GM12878 (cell line): Measurements from ENCODE around the gene PPAN. TPM values are rescaled to one million over a fixed set of nuclear protein-coding genes. Genes with fewer than 3 reads are reported as not detected.

ENCODE experiments used
- BACH1 ChIP-seq: fragments of 450-650 bp; IDR thresholded peaks from 2 replicates; pipeline ENCODE4 v1.6.1; 2017; ENCODE audit warnings: mild to moderate bottlenecking, borderline replicate concordance
- CBX5 ChIP-seq: sonication (generic); IDR thresholded peaks from 2 replicates; pipeline ENCODE4 v1.6.1; 2016; ENCODE audit warnings: low read depth, moderate library complexity, mild to moderate bottlenecking, inconsistent platforms
- IKZF1 ChIP-seq: fragments of 450-650 bp; conservative IDR thresholded peaks from 2 replicates; pipeline ENCODE4 v1.6.1; 2017; ENCODE audit warnings: antibody characterized with exemption, mild to moderate bottlenecking
- SP1 ChIP-seq: IDR thresholded peaks from one replicate; pipeline ENCODE4 v1.6.1; 2011; ENCODE audit warnings: low read depth, low read length
- TARDBP ChIP-seq: IDR thresholded peaks from 2 replicates; pipeline ENCODE4 v1.6.1; 2016; ENCODE audit warnings: borderline replicate concordance
- ZNF687 ChIP-seq: fragments of 450-650 bp; IDR thresholded peaks from 2 replicates; pipeline ENCODE4 v1.6.1; 2017; ENCODE audit warnings: mild to moderate bottlenecking, moderate library complexity
- ZSCAN29 ChIP-seq: fragments of 450-650 bp; IDR thresholded peaks from 2 replicates; pipeline ENCODE4 v1.6.1; 2017; ENCODE audit warnings: mild to moderate bottlenecking, moderate library complexity
- polyA plus RNA-seq, 11 experiments: library from polyadenylated mRNA; depleted of rRNA in 4 of 11; unstranded in 6 of 11; stranded (reverse) in 5 of 11; fragments of >200 nt; fragmentation: Nextera tagmentation in 4 of 11; fragmentation: Illumina TruSeq in 1 of 11; extraction: Ambion mirVana in 4 of 11; extraction: Trizol in 1 of 11; gene quantifications; 1 replicate in 1 of 11; 2 replicates in 10 of 11; pipeline versions ENCODE4 v1.2.1 to v1.2.3, GENCODE V29; 2011 to 2016; ENCODE audit warnings: inconsistent platforms in 2 of 11, missing spikeins in 2 of 11, low read depth in 1 of 11
- total RNA-seq, 4 experiments: library from RNA; depleted of rRNA in 3 of 4; stranded (reverse); fragments of >200 nt in 3 of 4; fragmentation: Illumina TruSeq in 1 of 4; extraction: Trizol in 1 of 4; gene quantifications; 2 replicates each; pipeline versions ENCODE4 v1.2.1 to v1.2.3, GENCODE V29; 2013 to 2021
- TF ChIP-seq, protein P1 (sequence below): fragments of 450-650 bp; conservative IDR thresholded peaks from 2 replicates; pipeline ENCODE4 v1.6.1; 2017; ENCODE audit warnings: mild to moderate bottlenecking, moderate library complexity
- TF ChIP-seq, protein P2 (sequence below), 3 experiments: IDR thresholded peaks in 2 of 3; conservative IDR thresholded peaks in 1 of 3; 2 replicates each; pipeline ENCODE4 v1.5.1; 2011; ENCODE audit warnings: low read depth in 3 of 3, low read length in 3 of 3, mild to moderate bottlenecking in 3 of 3, control low read depth in 2 of 3, moderate library complexity in 2 of 3, inconsistent platforms in 1 of 3, mixed read lengths in 1 of 3; ENCODE audit not compliant: control insufficient read depth in 2 of 3, insufficient read depth in 1 of 3; ENCODE audit errors: extremely low read depth in 1 of 3

PPAN gene
- total and polyA plus RNA-seq, 10 of the 15 experiments (the other 5 are each of a cell fraction or from before 2014, with no cell fraction given) = 2.1 to 171 (median 108) TPM

- TF ChIP-seq, protein P1, sequence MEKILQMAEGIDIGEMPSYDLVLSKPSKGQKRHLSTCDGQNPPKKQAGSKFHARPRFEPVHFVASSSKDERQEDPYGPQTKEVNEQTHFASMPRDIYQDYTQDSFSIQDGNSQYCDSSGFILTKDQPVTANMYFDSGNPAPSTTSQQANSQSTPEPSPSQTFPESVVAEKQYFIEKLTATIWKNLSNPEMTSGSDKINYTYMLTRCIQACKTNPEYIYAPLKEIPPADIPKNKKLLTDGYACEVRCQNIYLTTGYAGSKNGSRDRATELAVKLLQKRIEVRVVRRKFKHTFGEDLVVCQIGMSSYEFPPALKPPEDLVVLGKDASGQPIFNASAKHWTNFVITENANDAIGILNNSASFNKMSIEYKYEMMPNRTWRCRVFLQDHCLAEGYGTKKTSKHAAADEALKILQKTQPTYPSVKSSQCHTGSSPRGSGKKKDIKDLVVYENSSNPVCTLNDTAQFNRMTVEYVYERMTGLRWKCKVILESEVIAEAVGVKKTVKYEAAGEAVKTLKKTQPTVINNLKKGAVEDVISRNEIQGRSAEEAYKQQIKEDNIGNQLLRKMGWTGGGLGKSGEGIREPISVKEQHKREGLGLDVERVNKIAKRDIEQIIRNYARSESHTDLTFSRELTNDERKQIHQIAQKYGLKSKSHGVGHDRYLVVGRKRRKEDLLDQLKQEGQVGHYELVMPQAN = 0 out of 2 replicates have a peak, but pooled peaks have one; percentile 32
- no peak for TF ChIP-seq SP1
- TF ChIP-seq, protein P2, sequence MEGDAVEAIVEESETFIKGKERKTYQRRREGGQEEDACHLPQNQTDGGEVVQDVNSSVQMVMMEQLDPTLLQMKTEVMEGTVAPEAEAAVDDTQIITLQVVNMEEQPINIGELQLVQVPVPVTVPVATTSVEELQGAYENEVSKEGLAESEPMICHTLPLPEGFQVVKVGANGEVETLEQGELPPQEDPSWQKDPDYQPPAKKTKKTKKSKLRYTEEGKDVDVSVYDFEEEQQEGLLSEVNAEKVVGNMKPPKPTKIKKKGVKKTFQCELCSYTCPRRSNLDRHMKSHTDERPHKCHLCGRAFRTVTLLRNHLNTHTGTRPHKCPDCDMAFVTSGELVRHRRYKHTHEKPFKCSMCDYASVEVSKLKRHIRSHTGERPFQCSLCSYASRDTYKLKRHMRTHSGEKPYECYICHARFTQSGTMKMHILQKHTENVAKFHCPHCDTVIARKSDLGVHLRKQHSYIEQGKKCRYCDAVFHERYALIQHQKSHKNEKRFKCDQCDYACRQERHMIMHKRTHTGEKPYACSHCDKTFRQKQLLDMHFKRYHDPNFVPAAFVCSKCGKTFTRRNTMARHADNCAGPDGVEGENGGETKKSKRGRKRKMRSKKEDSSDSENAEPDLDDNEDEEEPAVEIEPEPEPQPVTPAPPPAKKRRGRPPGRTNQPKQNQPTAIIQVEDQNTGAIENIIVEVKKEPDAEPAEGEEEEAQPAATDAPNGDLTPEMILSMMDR (IDR thresholded peaks at IDR 0.05 in 2 of 3, conservative IDR thresholded peaks at IDR 0.05 in 1 of 3; ENCODE audit: control insufficient read depth in 2 of 3, extremely low read depth in 1 of 3, insufficient read depth in 1 of 3, low read depth in 3 of 3, low read length in 3 of 3) = no peak
- peak; percentile 96 for TF ChIP-seq IKZF1
- no peak for TF ChIP-seq TARDBP
- peak; percentile 99 for TF ChIP-seq ZNF687
- peak; percentile 92 for TF ChIP-seq BACH1
- TF ChIP-seq ZSCAN29 = no peak
- TF ChIP-seq CBX5 = 0 out of 2 replicates have a peak, but pooled peaks have one; percentile 58
- TF ChIP-seq, all 136 proteins: peak for 26
Observed at GRCh38 chr19:10095948-10096614, 10.1 kb upstream of the PPAN start (continued).
